ENCODE results near the gene RPL10L. TPM values are rescaled to one million over a fixed set of nuclear protein-coding genes. Genes with fewer than 3 reads are reported as not detected.

Gene RPL10L
- total and polyA plus RNA-seq, 9 of the 15 experiments (the other 6 are each of a cell fraction or from before 2014, with no cell fraction given), result not detected

GRCh38 chr14:46663382-46663781, 11.8 kb upstream of the RPL10L start:
- TF ChIP-seq BHLHE40 (IDR thresholded peaks at IDR 0.05; ENCODE audit: low read length) (no peak), ZNF263 (CRISPR knock-in tag; IDR thresholded peaks at IDR 0.05; ENCODE audit: borderline replicate concordance) (no peak), NFYB (IDR thresholded peaks at IDR 0.05; ENCODE audit: extremely low read depth, insufficient read length) (no peak), POU5F1 (IDR thresholded peaks at IDR 0.05; ENCODE audit: borderline replicate concordance, low read depth, low read length, partially characterized antibody) (no peak), NR1H2 (CRISPR knock-in tag; IDR thresholded peaks at IDR 0.05) (no peak), ASH1L (IDR thresholded peaks at IDR 0.05; ENCODE audit: borderline replicate concordance, low read depth, partially characterized antibody) (no peak), SIN3B (IDR thresholded peaks at IDR 0.05; ENCODE audit: low read depth) (no peak), RBM22 (IDR thresholded peaks at IDR 0.05; ENCODE audit: low read depth, low read length, poor library complexity, severe bottlenecking) (no peak), ZNF668 (CRISPR knock-in tag; IDR thresholded peaks at IDR 0.05) (no peak), ZFX (CRISPR knock-in tag; IDR thresholded peaks at IDR 0.05) (no peak), HOMEZ (CRISPR knock-in tag; IDR thresholded peaks at IDR 0.05) (no peak), MLX (CRISPR knock-in tag; conservative IDR thresholded peaks at IDR 0.05) (no peak), CGGBP1 (CRISPR knock-in tag; IDR thresholded peaks at IDR 0.05) (no peak), KAT2B (IDR thresholded peaks at IDR 0.05; ENCODE audit: low read depth, low read length) (no peak)
- TF ChIP-seq, protein P1, sequence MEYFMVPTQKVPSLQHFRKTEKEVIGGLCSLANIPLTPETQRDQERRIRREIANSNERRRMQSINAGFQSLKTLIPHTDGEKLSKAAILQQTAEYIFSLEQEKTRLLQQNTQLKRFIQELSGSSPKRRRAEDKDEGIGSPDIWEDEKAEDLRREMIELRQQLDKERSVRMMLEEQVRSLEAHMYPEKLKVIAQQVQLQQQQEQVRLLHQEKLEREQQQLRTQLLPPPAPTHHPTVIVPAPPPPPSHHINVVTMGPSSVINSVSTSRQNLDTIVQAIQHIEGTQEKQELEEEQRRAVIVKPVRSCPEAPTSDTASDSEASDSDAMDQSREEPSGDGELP (CRISPR knock-in tag; IDR thresholded peaks at IDR 0.05; ENCODE audit: borderline replicate concordance), result no peak
- in situ Hi-C loops (cut with MboI) (no loop called here), intact Hi-C loops (cut with micrococcal nuclease) (no loop called here)
- Histone ChIP-seq H3K27me3 (ENCODE audit: control insufficient read depth in 2 of 2, insufficient read depth in 2 of 2, low read length in 2 of 2) (no peaks in the 10 kb centered on the region), H3K4me1 (replicated peaks in 1 of 2; ENCODE audit: control insufficient read depth in 2 of 2, insufficient read depth in 2 of 2, low read length in 2 of 2) (no peaks in the 10 kb centered on the region), H3K9me3 (replicated peaks; ENCODE audit: control insufficient read depth, insufficient read depth, low read depth, low read length) (no peaks in the 10 kb centered on the region), H2AFZ (ENCODE audit: low read depth, low read length) (no peak overlapping the region), H3K4me2 (ENCODE audit: insufficient read depth, low read length) (no peak overlapping the region), H3K27ac (ENCODE audit: extremely low read depth, low read depth, low read length) (no peak overlapping the region), H3K36me3 (ENCODE audit: control insufficient read depth, insufficient read depth, low read length) (no peaks in the 10 kb centered on the region), H3K9me1 (ENCODE audit: control insufficient read depth, insufficient read depth, low read length) (no peaks in the 10 kb centered on the region), H4K20me1 (replicated peaks; ENCODE audit: control insufficient read depth, insufficient read depth, low read length) (no peaks in the 10 kb centered on the region), H3K4me3 (no peak overlapping the region), H3K79me2 (ENCODE audit: control insufficient read depth, insufficient read depth, low read length) (no peaks in the 10 kb centered on the region), H3K9ac (ENCODE audit: insufficient read depth in 1 of 2, low read depth in 2 of 2, low read length in 2 of 2) (no peak overlapping the region)
- FAIRE-seq (no peak), DNase-seq (ENCODE audit: extremely low read depth in 1 of 4, low spot score in 3 of 4) (no peak), ATAC-seq (no peak)
- CTCF ChIA-PET (ENCODE audit: low intra/inter-chr PET ratio), result no interaction called here
- BruUV-seq (replicated peaks), result no TSS peak
- POLR2A ChIA-PET, result no interaction called here
- WGBS (ENCODE audit: insufficient coverage, low coverage, missing lambda C conversion rate), result 0% methylated on average over 3 of the region's 4 CpGs

Data from K562 (cell line).